Heart right ventricle (tissue), 16 donors: Measurements from ENCODE around the gene COL8A1. TPM values are rescaled to one million over a fixed set of nuclear protein-coding genes. Genes with fewer than 3 reads are reported as not detected.

Experiments
- ATAC-seq, 8 donors: fragments of 200-7000 bp; cut with Tn5 transposase; one replicate each; pipeline ENCODE4 v1.9.1; 2020; ENCODE audit warnings: mild to moderate bottlenecking in 8 of 8, moderate library complexity in 8 of 8, moderate number of reproducible peaks in 1 of 8
- DNase-seq, 2 donors: peaks; one replicate each; pipeline ENCODE4 v3.0.0-alpha.2; 2020
- H3K27ac ChIP-seq, 10 donors: fragments of 200-600 bp; sonication (generic) in 2 of 10; one replicate each; pipeline versions ENCODE4 v1.5.0 to v1.8.0; 2020 to 2022; ENCODE audit warnings: mild to moderate bottlenecking in 3 of 10
- H3K27me3 ChIP-seq, 7 donors: fragments of 200-600 bp; one replicate each; pipeline ENCODE4 v1.8.0; 2021 to 2022; ENCODE audit warnings: mild to moderate bottlenecking in 2 of 7
- H3K36me3 ChIP-seq, 9 donors: fragments of 200-600 bp; sonication (generic) in 1 of 9; one replicate each; pipeline versions ENCODE4 v1.5.0 to v1.8.0; 2020 to 2022; ENCODE audit warnings: mild to moderate bottlenecking in 2 of 9
- H3K4me1 ChIP-seq, 9 donors: fragments of 200-600 bp; sonication (generic) in 1 of 9; one replicate each; pipeline versions ENCODE4 v1.5.0 to v1.8.0; 2020 to 2022; ENCODE audit warnings: mild to moderate bottlenecking in 4 of 9
- H3K4me3 ChIP-seq, 10 donors: fragments of 200-600 bp; sonication (generic) in 2 of 10; one replicate each; pipeline versions ENCODE4 v1.5.0 to v1.8.0; 2020 to 2022; ENCODE audit warnings: mild to moderate bottlenecking in 7 of 10, moderate library complexity in 2 of 10
- H3K9me3 ChIP-seq, 11 donors: fragments of 200-600 bp in 10 of 11; sonication (generic) in 2 of 11; one replicate each; pipeline versions ENCODE4 v1.5.0 to v1.8.0; 2013 to 2022; ENCODE audit warnings: mild to moderate bottlenecking in 2 of 11, control low read depth in 1 of 11, moderate library complexity in 1 of 11
- CTCF ChIP-seq, 9 donors: fragments of 200-600 bp; sonication (generic) in 2 of 9; IDR thresholded peaks; one replicate each; pipeline versions ENCODE4 v1.5.0 to v1.8.0; 2021 to 2022; ENCODE audit warnings: antibody characterized with exemption in 9 of 9, mild to moderate bottlenecking in 5 of 9, moderate library complexity in 1 of 9
- WGBS, 2 donors: extraction: QIAGEN DNeasy Blood & Tissue Kit; methylation state at CpG; one replicate each; pipeline ENCODE4 v1.1.7; 2013; ENCODE audit warnings: inconsistent platforms in 1 of 2; 5-methylcytosine and 5-hydroxymethylcytosine counted together
- intact Hi-C, 10 donors: fragments of 100-400 bp; cut with DNase I; formaldehyde crosslinking; loops; one replicate each; pipeline versions ENCODE4 v1.11.1 to v1.14.2; 2022
- polyA plus RNA-seq, 2 donors: library from polyadenylated mRNA; stranded (reverse); fragments of 200-250 nt; gene quantifications; one replicate each; pipeline ENCODE4 v1.2.3, GENCODE V29; 2013
- total RNA-seq, 10 donors: library from RNA; stranded (reverse); fragmentation: NEBNext Ultra II Directional in 3 of 10; extraction: Animal tissue kit (Norgen Biotek cat#: 25700) in 3 of 10; gene quantifications; one replicate each; pipeline versions ENCODE4 v1.2.1 to v1.2.4, GENCODE V29; 2021 to 2023
- donor health status: Arrhythmogenic right ventricular cardiomyopathy.
- donor health status: ischemic (EF 13 %, LVEDD 7.1; RV severe dilation, severe dysfunction).
- donor health status: healthy with polysubstance abuse.
- donor health status: DM: no; HTN: yes; CAD: no.
- donor health status: DM: no; HTN: no; CAD: no.
- donor health status: ischemic (EF 25% LVEDD 6.9; RV normal size, moderate dysfunction).
- donor health status: ischemic (EF 25% LVEDD 5.7; RV mildly dilated, moderate dysfunction).
- donor health status: healthy.
- donor health status: DM: yes; HTN: yes; CAD: no.
- donor health status: Ischemic cardiomyopathy.
- donor health status: ischemic (EF 35%, LVEDD 5.7; RV mildly dilated, moderate dysfunction).
- donor health status: nonischemic (EF 11% LVEDD 7.7; RV severe dilation, severe dysfunction).
- donor health status: DM: yes; HTN: yes; CAD: no.
- donor health status: PGD.
- donor health status: ischemic (EF 29% LVEDD 5.4; RV normal size, mild dysfunction).
- donor health status: nonischemic (EF 23%, LVEDD 6.1; RV moderate dilation, normal function).

Gene COL8A1
- total and polyA plus RNA-seq, 12 donors, result 7.5 to 32.2 (median 14.5) TPM

- intact Hi-C loops, result no loop called here
- Histone ChIP-seq H3K27ac (peak overlapping the region in 4 of 10 donors; percentile 1 to 41 (median 24)), H3K4me1 (peaks cover 0 to 48% (median 8%) of the 10 kb centered on the region in 9 donors), H3K27me3 (no peaks in the 10 kb centered on the region), H3K9me3 (no peaks in the 10 kb centered on the region), H3K36me3 (no peaks in the 10 kb centered on the region), H3K4me3 (no peak overlapping the region)
- 45 to 67% methylated on average over 1 of the region's 1 CpG for WGBS, 2 donors
- DNase-seq, result no peak
- no peak for TF ChIP-seq CTCF (IDR thresholded peaks at IDR 0.05)
- no peak for ATAC-seq
These were observed 121.6 kb downstream of the COL8A1 start for GRCh38 chr3:99760031-99760430.

- intact Hi-C loops, result no loop called here
- peak overlapping the region in 3 of 10 donors; percentile 1 to 41 (median 26) for H3K27ac ChIP-seq
- ATAC-seq, result peak in 7 of 8 donors; percentile 42 to 79 (median 68)
These were observed 122.2 kb downstream of the COL8A1 start for GRCh38 chr3:99760629-99761028.

GRCh38 chr3:99761415-99762165 lies 123.2 kb downstream of the COL8A1 start:
- no peaks in the 10 kb centered on the region for H3K27me3 ChIP-seq
- peaks cover 0 to 49% (median 8%) of the 10 kb centered on the region in 9 donors for H3K4me1 ChIP-seq
- intact Hi-C loops, result no loop called here
- no peaks in the 10 kb centered on the region for H3K9me3 ChIP-seq
- 72 to 75% methylated on average over 8 of the region's 8 CpGs for WGBS, 2 donors
- DNase-seq (no peak), ATAC-seq (no peak)
- H3K4me3 ChIP-seq, result no peak overlapping the region
- no peaks in the 10 kb centered on the region for H3K36me3 ChIP-seq
- peak overlapping the region in 1 of 10 donors; percentile 41 for H3K27ac ChIP-seq
- TF ChIP-seq CTCF (IDR thresholded peaks at IDR 0.05), result no peak

More at GRCh38 chr3:99760629-99761028, 122.2 kb downstream of the COL8A1 start:
- whole genome bisulfite sequencing, 2 donors, result 18 to 27% methylated on average over 2 of the region's 2 CpGs
- H3K27me3 ChIP-seq, result no peaks in the 10 kb centered on the region
- no peak for DNase-seq
- H3K36me3 ChIP-seq, result no peaks in the 10 kb centered on the region
- peaks cover 0 to 49% (median 8%) of the 10 kb centered on the region in 9 donors for H3K4me1 ChIP-seq
- H3K4me3 ChIP-seq, result no peak overlapping the region
- no peaks in the 10 kb centered on the region for H3K9me3 ChIP-seq
- no peak for TF ChIP-seq CTCF (IDR thresholded peaks at IDR 0.05)

DNA sequence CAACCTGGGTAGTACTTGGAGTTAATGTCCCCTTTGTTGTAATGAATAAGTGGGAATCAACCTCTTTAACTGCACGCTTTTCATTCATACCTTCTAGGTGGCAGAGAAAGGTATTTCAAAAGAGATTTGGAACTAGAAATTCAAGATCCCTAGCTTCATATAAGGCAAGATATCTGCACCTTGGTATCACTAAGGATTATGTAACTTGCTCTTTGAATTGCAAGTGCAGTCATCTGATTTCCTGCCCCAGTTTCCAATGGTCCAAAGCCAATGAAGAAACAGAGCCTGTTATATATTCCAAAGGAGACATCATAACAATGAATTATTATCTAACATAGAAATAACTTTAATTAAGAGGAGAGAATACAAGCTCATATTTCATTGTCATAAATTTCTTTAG lies 124.5 kb downstream of the COL8A1 start:
- Histone ChIP-seq H3K4me3 (no peak overlapping the region), H3K27me3 (no peaks in the 10 kb centered on the region), H3K9me3 (no peaks in the 10 kb centered on the region), H3K36me3 (no peaks in the 10 kb centered on the region), H3K27ac (no peak overlapping the region), H3K4me1 (peaks cover 0 to 49% (median 6%) of the 10 kb centered on the region in 9 donors)
- ATAC-seq, result no peak
- DNase-seq, result no peak
- intact Hi-C loops, result no loop called here
- 96 to 100% methylated on average over 1 of the region's 1 CpG for WGBS, 2 donors
- TF ChIP-seq CTCF (IDR thresholded peaks at IDR 0.05), result no peak
